GM23248 (cell line): ENCODE data around the gene CEP78. TPM values are rescaled to one million over a fixed set of nuclear protein-coding genes. Genes with fewer than 3 reads are reported as not detected.
"Not testable (repeated sequence)": the region's sequence is repeated elsewhere in the genome, so short reads cannot be mapped to it uniquely, and the experiment has no call there.

Source experiments
- DNase-seq: peaks from one replicate; pipeline ENCODE4 v3.0.0-alpha.2; 2015
- H2AFZ ChIP-seq: fragments of 200-600 bp; sonication (generic); 2 replicates; pipeline ENCODE4 v1.6.1; 2016; ENCODE audit warnings: antibody characterized with exemption
- H3F3A ChIP-seq: fragments of 200-600 bp; sonication (generic); 2 replicates; pipeline ENCODE4 v1.6.1; 2016; ENCODE audit warnings: mild to moderate bottlenecking, antibody characterized with exemption, mixed run types; ENCODE audit not compliant: insufficient read depth
- H3K27ac ChIP-seq: fragments of 200-600 bp; sonication (generic); 2 replicates; pipeline ENCODE4 v1.5.1; 2016; ENCODE audit warnings: mild to moderate bottlenecking
- H3K27me3 ChIP-seq: fragments of 200-600 bp; sonication (generic); replicated peaks from 2 replicates; pipeline ENCODE4 v1.6.1; 2016; ENCODE audit warnings: mild to moderate bottlenecking; ENCODE audit not compliant: insufficient read depth
- H3K36me3 ChIP-seq: fragments of 200-600 bp; sonication (generic); 2 replicates; pipeline ENCODE4 v1.6.1; 2016; ENCODE audit warnings: low read depth, mild to moderate bottlenecking
- H3K4me1 ChIP-seq: fragments of 200-600 bp; sonication (generic); 2 replicates; pipeline ENCODE4 v1.6.1; 2016; ENCODE audit warnings: mild to moderate bottlenecking; ENCODE audit not compliant: insufficient read depth
- H3K4me2 ChIP-seq: fragments of 200-600 bp; sonication (generic); one replicate; pipeline ENCODE4 v1.6.1; 2016; ENCODE audit warnings: mild to moderate bottlenecking; ENCODE audit not compliant: unreplicated experiment
- H3K4me3 ChIP-seq: fragments of 200-600 bp; sonication (generic); 2 replicates; pipeline ENCODE4 v1.5.1; 2016; ENCODE audit warnings: mild to moderate bottlenecking
- H3K79me2 ChIP-seq: fragments of 200-600 bp; sonication (generic); 2 replicates; pipeline ENCODE4 v1.6.1; 2016; ENCODE audit warnings: mild to moderate bottlenecking; ENCODE audit not compliant: insufficient read depth
- H3K9ac ChIP-seq: fragments of 200-600 bp; sonication (generic); 2 replicates; pipeline ENCODE4 v1.6.1; 2016; ENCODE audit warnings: mild to moderate bottlenecking
- H3K9me2 ChIP-seq: fragments of 200-600 bp; sonication (generic); 2 replicates; pipeline ENCODE4 v1.6.1; 2016; ENCODE audit warnings: mixed run types, mild to moderate bottlenecking, moderate library complexity; ENCODE audit not compliant: insufficient read depth
- H3K9me3 ChIP-seq: fragments of 200-600 bp; sonication (generic); one replicate; pipeline ENCODE4 v1.6.1; 2017; ENCODE audit warnings: low read depth
- H4K20me1 ChIP-seq: fragments of 200-600 bp; sonication (generic); 2 replicates; pipeline ENCODE4 v1.6.0; 2016; ENCODE audit not compliant: insufficient read depth
- EZH2 ChIP-seq: fragments of 200-600 bp; sonication (generic); IDR thresholded peaks from 2 replicates; pipeline ENCODE4 v1.6.1; 2018; ENCODE audit warnings: antibody characterized with exemption, mild to moderate bottlenecking; ENCODE audit not compliant: insufficient read depth, poor library complexity, severe bottlenecking
- EZH2phosphoT487 ChIP-seq: fragments of 200-600 bp; sonication (generic); IDR thresholded peaks from 2 replicates; pipeline ENCODE4 v1.6.1; 2018; ENCODE audit warnings: antibody characterized with exemption, moderate library complexity, mild to moderate bottlenecking, low read depth; ENCODE audit not compliant: insufficient read depth
- WGBS, 2 experiments: methylation state at CpG; one replicate each; pipeline ENCODE4 v1.1.6; 2015 to 2017; ENCODE audit warnings: low lambda C conversion rate in 2 of 2, low coverage in 1 of 2; ENCODE audit errors: missing lambda C conversion rate in 2 of 2; 5-methylcytosine and 5-hydroxymethylcytosine counted together
- in situ Hi-C: fragments of 300-500 bp; cut with MboI; formaldehyde crosslinking; loops from 2 replicates; pipeline ENCODE4 v1.15.0; 2020
- polyA plus RNA-seq: library from polyadenylated mRNA; unstranded; fragments of >200 nt; fragmentation: Nextera tagmentation; extraction: Ambion mirVana; gene quantifications from 2 replicates; pipeline ENCODE4 v1.2.1, GENCODE V29; 2016
- total RNA-seq: library from RNA; depleted of rRNA; stranded (reverse); fragments of >200 nt; shearing (Covaris generic); gene quantifications from 2 replicates; pipeline ENCODE4 v1.2.3, GENCODE V29; 2014

CEP78 gene
- total and polyA plus RNA-seq, 2 experiments from 2014 or later, result 9.1 to 13.8 TPM

DNA sequence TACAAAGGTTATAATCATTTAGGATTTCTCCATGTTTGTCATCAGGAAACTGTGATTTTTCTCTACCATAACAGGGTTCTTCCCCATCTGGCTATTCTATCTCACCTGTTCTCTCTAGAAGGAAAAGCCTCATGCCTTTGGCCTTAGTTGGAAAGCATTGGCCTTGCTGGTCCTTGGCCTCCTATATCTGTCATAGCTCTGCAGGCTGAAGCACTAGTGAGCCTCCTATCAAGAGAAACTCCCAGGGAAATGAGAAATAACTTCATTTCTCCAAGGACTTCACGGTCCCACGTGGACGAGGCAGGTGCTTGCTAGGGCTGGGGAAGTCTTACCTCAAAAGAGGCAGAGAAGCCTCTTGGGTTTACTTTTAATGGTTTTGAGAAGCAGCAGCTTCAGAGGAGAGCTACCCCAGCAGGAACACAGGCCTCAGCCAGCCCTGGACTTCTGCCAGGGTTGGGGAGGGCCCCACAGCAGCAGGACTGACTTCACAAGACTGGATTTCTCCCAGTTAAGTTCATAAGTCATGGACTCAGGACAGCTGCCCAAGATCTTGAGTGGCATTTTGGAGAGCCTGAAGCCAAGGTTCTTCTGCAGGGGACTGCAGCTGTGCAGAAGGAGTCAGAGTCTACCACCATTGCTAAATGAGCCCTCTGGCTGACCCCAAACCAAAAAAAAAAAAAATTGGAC, 45.2 kb downstream of the CEP78 start:
- no peak for TF ChIP-seq EZH2
- no peak for TF ChIP-seq EZH2phosphoT487
- Histone ChIP-seq H3F3A (peaks cover 19% of the 10 kb centered on the region), H3K36me3 (no peaks in the 10 kb centered on the region), H3K9me2 (no peaks in the 10 kb centered on the region), H3K9ac (no peak overlapping the region), H3K4me1 (peaks cover 10% of the 10 kb centered on the region), H3K4me2 (no peak overlapping the region), H3K27me3 (no peaks in the 10 kb centered on the region), H3K27ac (no peak overlapping the region), H3K4me3 (no peak overlapping the region), H3K79me2 (no peaks in the 10 kb centered on the region), H4K20me1 (no peaks in the 10 kb centered on the region), H3K9me3 (no peaks in the 10 kb centered on the region), H2AFZ (no peak overlapping the region)
- in situ Hi-C loops, result no loop called here
- WGBS, 2 experiments, result 94 to 98% methylated on average over 3 of the region's 3 CpGs
- peak; percentile 11 for DNase-seq

DNA sequence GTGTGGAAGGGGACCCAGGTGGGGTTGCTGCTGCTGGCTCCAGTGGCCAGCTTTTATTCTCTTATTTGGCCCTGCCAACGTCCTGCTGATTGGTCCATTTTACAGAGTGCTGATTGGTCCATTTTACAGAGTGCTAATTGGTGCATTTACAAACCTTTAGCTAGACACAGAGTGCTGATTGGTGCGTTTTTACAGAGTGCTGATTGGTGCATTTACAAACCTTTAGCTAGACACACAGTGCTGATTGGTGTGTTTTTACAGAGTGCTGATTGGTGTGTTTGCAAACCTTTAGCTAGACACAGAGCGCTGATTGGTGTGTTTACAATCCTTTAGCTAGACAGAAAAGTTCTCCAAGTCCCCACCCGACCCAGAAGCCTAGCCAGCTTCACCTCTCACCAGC, 48.3 kb downstream of the CEP78 start:
- H3K9me2 ChIP-seq, H4K20me1 ChIP-seq, H3K4me3 ChIP-seq, H3K27me3 ChIP-seq, H3K9ac ChIP-seq, H3K36me3 ChIP-seq, H3K79me2 ChIP-seq, H3K4me1 ChIP-seq, H3K27ac ChIP-seq, H3K9me3 ChIP-seq, H3K4me2 ChIP-seq, in situ Hi-C loops, DNase-seq, H3F3A ChIP-seq, H2AFZ ChIP-seq: not testable (repeated sequence)
- 68 to 71% methylated on average over 4 of the region's 4 CpGs for WGBS, 2 experiments

DNA sequence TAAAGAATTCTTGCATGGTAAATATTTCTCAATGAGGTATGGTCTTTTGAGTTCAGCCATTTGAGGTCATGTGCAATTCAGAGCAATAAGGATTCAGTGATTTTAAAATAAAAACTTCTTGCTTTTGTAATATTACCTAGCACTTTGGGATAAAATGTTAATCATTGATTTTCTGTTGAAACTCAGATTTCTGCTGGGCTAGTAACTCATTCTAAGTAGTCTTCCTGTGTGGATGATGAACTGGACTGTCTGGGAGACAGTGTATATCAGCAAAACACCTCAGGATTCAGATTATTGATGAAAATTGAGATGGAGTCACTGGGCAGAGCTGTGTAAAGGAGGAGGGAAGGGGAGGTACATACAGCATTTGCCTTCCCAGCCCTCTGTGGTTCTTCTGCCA, 50.2 kb downstream of the CEP78 start:
- H3K9ac ChIP-seq, result no peak overlapping the region

DNA sequence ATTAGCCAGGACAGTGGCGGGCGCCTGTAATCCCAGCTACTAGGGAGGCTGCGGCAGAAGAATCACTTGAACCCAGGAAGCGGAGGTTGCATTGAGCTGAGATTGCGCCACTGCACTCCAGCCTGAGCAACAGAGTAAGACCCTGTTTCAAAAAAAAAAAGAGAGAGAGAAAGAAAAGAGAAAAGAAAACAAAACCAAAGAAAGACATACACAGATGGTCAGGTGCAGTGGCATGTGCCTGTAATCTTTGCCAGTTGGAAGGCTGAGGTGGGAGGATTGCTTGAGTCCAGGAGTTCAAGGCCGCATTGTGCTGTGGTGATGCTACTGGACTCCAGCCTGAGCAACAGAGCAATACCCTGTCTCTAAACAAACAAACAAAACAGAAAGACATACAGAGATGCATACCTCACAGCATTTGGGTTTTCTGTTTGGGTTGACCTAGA, 51.1 kb downstream of the CEP78 start:
- Histone ChIP-seq H2AFZ (no peak overlapping the region), H3K36me3 (no peaks in the 10 kb centered on the region), H3K4me1 (no peaks in the 10 kb centered on the region), H3F3A (no peaks in the 10 kb centered on the region), H3K4me3 (no peak overlapping the region), H3K4me2 (no peak overlapping the region), H3K9ac (no peak overlapping the region), H3K27ac (no peak overlapping the region), H3K79me2 (no peaks in the 10 kb centered on the region), H3K9me2 (no peaks in the 10 kb centered on the region), H3K9me3 (no peaks in the 10 kb centered on the region), H3K27me3 (no peaks in the 10 kb centered on the region), H4K20me1 (no peaks in the 10 kb centered on the region)
- TF ChIP-seq EZH2phosphoT487, result no peak
- no peak for TF ChIP-seq EZH2
- WGBS, 2 experiments, result 91 to 92% methylated on average over 6 of the region's 6 CpGs
- no peak for DNase-seq
- in situ Hi-C loops, result no loop called here

More for the DNA sequence above, 50.2 kb downstream of the CEP78 start:
- no peaks in the 10 kb centered on the region for H3K4me1 ChIP-seq
- H4K20me1 ChIP-seq, result no peaks in the 10 kb centered on the region
- H3K4me2 ChIP-seq, result no peak overlapping the region
- H3K27me3 ChIP-seq, result no peaks in the 10 kb centered on the region
- H3F3A ChIP-seq, result no peaks in the 10 kb centered on the region
- in situ Hi-C loops, result no loop called here
- no peak overlapping the region for H3K4me3 ChIP-seq
- no peaks in the 10 kb centered on the region for H3K9me2 ChIP-seq
- no peak overlapping the region for H2AFZ ChIP-seq
- H3K79me2 ChIP-seq, result no peaks in the 10 kb centered on the region
- no peak for DNase-seq
- H3K9me3 ChIP-seq, result no peaks in the 10 kb centered on the region
- H3K36me3 ChIP-seq, result no peaks in the 10 kb centered on the region
- TF ChIP-seq EZH2, result no peak
- TF ChIP-seq EZH2phosphoT487, result no peak
- no peak overlapping the region for H3K27ac ChIP-seq
